OCI-LY3 (cell line): ENCODE data around the gene HAGHL.

Experiments
- EZH2phosphoT487 ChIP-seq: fragments of 200-600 bp; shearing (Covaris generic); IDR thresholded peaks from 2 replicates; pipeline ENCODE4 v1.6.1; 2018; ENCODE audit warnings: antibody characterized with exemption, mixed run types, low read depth
- TF ChIP-seq, protein P1 (sequence below): fragments of 200-600, 300-600 bp; sonication (generic); IDR thresholded peaks from 2 replicates; pipeline ENCODE4 v1.5.1; 2014; ENCODE audit warnings: antibody characterized with exemption, low read length, low read depth

DNA sequence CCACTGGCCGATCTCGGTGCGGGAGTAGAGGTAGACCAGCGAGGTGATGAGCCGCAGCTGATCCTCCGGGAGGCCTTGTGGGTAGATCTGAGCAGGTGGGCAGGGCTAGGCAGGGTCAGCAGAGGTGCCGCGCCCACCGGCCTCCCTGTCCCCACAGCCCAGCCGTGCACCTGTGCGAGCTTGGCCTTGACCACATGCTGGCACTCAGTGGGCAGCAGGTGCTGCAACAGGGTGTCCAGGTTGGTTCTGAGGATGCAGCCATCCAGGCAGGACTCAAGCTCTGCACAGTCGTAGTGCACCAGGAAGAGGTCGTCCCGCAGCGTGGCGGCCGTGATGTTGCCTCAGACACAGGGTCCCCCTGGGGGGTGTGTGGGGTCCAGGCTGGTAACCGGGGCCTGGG lies 46.1 kb downstream of the HAGHL start:
- TF ChIP-seq, protein P1, sequence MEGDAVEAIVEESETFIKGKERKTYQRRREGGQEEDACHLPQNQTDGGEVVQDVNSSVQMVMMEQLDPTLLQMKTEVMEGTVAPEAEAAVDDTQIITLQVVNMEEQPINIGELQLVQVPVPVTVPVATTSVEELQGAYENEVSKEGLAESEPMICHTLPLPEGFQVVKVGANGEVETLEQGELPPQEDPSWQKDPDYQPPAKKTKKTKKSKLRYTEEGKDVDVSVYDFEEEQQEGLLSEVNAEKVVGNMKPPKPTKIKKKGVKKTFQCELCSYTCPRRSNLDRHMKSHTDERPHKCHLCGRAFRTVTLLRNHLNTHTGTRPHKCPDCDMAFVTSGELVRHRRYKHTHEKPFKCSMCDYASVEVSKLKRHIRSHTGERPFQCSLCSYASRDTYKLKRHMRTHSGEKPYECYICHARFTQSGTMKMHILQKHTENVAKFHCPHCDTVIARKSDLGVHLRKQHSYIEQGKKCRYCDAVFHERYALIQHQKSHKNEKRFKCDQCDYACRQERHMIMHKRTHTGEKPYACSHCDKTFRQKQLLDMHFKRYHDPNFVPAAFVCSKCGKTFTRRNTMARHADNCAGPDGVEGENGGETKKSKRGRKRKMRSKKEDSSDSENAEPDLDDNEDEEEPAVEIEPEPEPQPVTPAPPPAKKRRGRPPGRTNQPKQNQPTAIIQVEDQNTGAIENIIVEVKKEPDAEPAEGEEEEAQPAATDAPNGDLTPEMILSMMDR: no peak
- no peak for TF ChIP-seq EZH2phosphoT487
